Measurements from ENCODE around the gene HPRT1.

- TF ChIP-seq CTCF (IDR thresholded peaks at IDR 0.05) (no peak), ATF2 (CRISPR knock-in tag; IDR thresholded peaks at IDR 0.05; ENCODE audit: borderline replicate concordance, low read depth) (no peak), TP53 (CRISPR knock-in tag; IDR thresholded peaks at IDR 0.05) (no peak), ETV6 (CRISPR knock-in tag; IDR thresholded peaks at IDR 0.05) (no peak), ZBTB21 (CRISPR knock-in tag; IDR thresholded peaks at IDR 0.05; ENCODE audit: borderline replicate concordance) (no peak)
Measured at GRCh38 chrX:134542485-134542884, 82.5 kb downstream of the HPRT1 start.
